Activated B cell treated with CpG ODN at 0.5 μM for 24 hours (primary cell): Measurements from ENCODE around the gene MAG. TPM values are rescaled to one million over a fixed set of nuclear protein-coding genes. Genes with fewer than 3 reads are reported as not detected.
"Not testable (repeated sequence)": the region's sequence is repeated elsewhere in the genome, so short reads cannot be mapped to it uniquely, and the experiment has no call there.

ENCODE experiments used
- ATAC-seq: fragments of 200-7000 bp; cut with Tn5 transposase; one replicate; pipeline ENCODE4 v1.10.0; 2021; ENCODE audit warnings: low read depth, mild to moderate bottlenecking, moderate library complexity
- CTCF ChIA-PET: fragments of 350-600 bp; sonication (Branson Sonifier 250); formaldehyde crosslinking; loops from one replicate; lab custom pipeline; 2021; ENCODE audit warnings: antibody characterized with exemption; lab: Charles Lee
- POLR2A ChIA-PET: fragments of 350-600 bp; sonication (Branson Sonifier 250); formaldehyde crosslinking; loops from one replicate; lab custom pipeline; 2021; ENCODE audit warnings: antibody characterized with exemption; lab: Charles Lee
- DNase-seq: peaks from one replicate; pipeline ENCODE4 v3.0.0; 2022
- H3K27ac Mint-ChIP-seq: one replicate; pipeline ENCODE4 v1.8.0; 2020; ENCODE audit warnings: mixed read lengths
- H3K27me3 Mint-ChIP-seq: one replicate; pipeline ENCODE4 v1.8.0; 2021; ENCODE audit warnings: mixed read lengths
- H3K36me3 Mint-ChIP-seq: one replicate; pipeline ENCODE4 v1.8.0; 2021; ENCODE audit warnings: low read depth, mixed read lengths
- H3K4me1 Mint-ChIP-seq: one replicate; pipeline ENCODE4 v1.8.0; 2021; ENCODE audit warnings: mixed read lengths
- H3K4me3 Mint-ChIP-seq: one replicate; pipeline ENCODE4 v1.8.0; 2020; ENCODE audit warnings: mild to moderate bottlenecking, mixed read lengths
- H3K9me3 Mint-ChIP-seq: one replicate; pipeline ENCODE4 v1.8.0; 2020; ENCODE audit warnings: mixed read lengths
- intact Hi-C: fragments of 100-400 bp; cut with micrococcal nuclease; formaldehyde crosslinking; loops from one replicate; pipeline ENCODE4 v1.15.1; 2024
- total RNA-seq: library from RNA; stranded (reverse); gene quantifications from 2 replicates; pipeline ENCODE4 v1.2.3, GENCODE V29; 2022
- TF ChIP-seq, protein P1 (sequence below): fragments of 200-600 bp; IDR thresholded peaks from one replicate; pipeline ENCODE4 v1.8.0; 2022; ENCODE audit warnings: antibody characterized with exemption, mild to moderate bottlenecking

The MAG gene
- total RNA-seq, 1 donor from 2014 or later = 0.31 TPM

GRCh38 chr19:35281303-35281702 lies 10.7 kb upstream of the MAG start:
- Mint-ChIP-seq H3K4me1 (peaks cover 47% of the 10 kb centered on the region), H3K9me3 (no peaks in the 10 kb centered on the region), H3K36me3 (peaks cover 38% of the 10 kb centered on the region), H3K27ac (peak overlapping the region; percentile 75), H3K27me3 (no peaks in the 10 kb centered on the region), H3K4me3 (no peak overlapping the region)
- ChIA-PET CTCF (interaction anchor here (1.3 kb wide), 1 partner anchor 65 kb away, joined by 3 read pairs; no protein-coding TSS in a partner anchor), POLR2A (interaction anchor here (0.5 to 4.7 kb wide), 13 partner anchors 8 to 195 kb away, joined by 3 to 26 read pairs (median 6); partner anchors contain the start of genes FFAR1 and USF2)
- intact Hi-C loops = loop anchor here (2.0 kb wide), 2 partner anchors 13 to 47 kb away; partner anchors contain the start of gene CD22
- no peak for DNase-seq
- ATAC-seq = peak; percentile 32
- TF ChIP-seq, protein P1, sequence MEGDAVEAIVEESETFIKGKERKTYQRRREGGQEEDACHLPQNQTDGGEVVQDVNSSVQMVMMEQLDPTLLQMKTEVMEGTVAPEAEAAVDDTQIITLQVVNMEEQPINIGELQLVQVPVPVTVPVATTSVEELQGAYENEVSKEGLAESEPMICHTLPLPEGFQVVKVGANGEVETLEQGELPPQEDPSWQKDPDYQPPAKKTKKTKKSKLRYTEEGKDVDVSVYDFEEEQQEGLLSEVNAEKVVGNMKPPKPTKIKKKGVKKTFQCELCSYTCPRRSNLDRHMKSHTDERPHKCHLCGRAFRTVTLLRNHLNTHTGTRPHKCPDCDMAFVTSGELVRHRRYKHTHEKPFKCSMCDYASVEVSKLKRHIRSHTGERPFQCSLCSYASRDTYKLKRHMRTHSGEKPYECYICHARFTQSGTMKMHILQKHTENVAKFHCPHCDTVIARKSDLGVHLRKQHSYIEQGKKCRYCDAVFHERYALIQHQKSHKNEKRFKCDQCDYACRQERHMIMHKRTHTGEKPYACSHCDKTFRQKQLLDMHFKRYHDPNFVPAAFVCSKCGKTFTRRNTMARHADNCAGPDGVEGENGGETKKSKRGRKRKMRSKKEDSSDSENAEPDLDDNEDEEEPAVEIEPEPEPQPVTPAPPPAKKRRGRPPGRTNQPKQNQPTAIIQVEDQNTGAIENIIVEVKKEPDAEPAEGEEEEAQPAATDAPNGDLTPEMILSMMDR = no peak

- TF ChIP-seq, protein P1 = no peak
- intact Hi-C loops = no loop called here
- DNase-seq = no peak
- Mint-ChIP-seq H3K4me1 (peaks cover 47% of the 10 kb centered on the region), H3K4me3 (no peak overlapping the region), H3K9me3 (no peaks in the 10 kb centered on the region), H3K27me3 (no peaks in the 10 kb centered on the region), H3K27ac (no peak overlapping the region), H3K36me3 (peaks cover 8% of the 10 kb centered on the region)
- no peak for ATAC-seq
- POLR2A ChIA-PET = interaction anchor here (1.2 to 1.7 kb wide), 3 partner anchors 20 to 63 kb away, joined by 3 to 6 read pairs (median 4); partner anchors contain the start of gene FFAR1
- CTCF ChIA-PET = no interaction called here
Observed at GRCh38 chr19:35284153-35285094, 7.5 kb upstream of the MAG start.

- CTCF ChIA-PET = no interaction called here
- no peak overlapping the region for H3K4me3 Mint-ChIP-seq
Observed at GRCh38 chr19:35285095-35285449, 6.9 kb upstream of the MAG start.

DNA sequence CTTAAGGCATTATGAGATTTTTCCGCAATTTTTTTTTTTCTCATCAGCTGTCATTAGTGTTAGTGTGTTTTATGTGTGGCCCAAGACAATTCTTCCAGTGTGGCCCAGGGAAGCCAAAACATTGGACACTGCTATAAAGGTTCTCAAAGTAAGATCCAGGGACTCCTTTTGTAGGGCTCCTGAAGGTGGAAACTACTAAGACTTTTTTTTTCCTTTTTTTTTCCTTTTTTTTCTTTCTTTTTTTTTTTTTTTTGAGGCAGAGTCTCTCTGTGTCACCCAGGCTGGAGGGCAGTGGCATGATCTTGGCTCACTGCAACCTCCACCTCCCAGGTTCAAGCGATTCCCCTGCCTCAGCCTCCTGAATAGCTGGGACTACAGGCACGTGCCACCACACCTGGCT lies 6.5 kb upstream of the MAG start:
- intact Hi-C loops, H3K27ac Mint-ChIP-seq, CTCF ChIA-PET, H3K27me3 Mint-ChIP-seq, ATAC-seq, H3K4me3 Mint-ChIP-seq, DNase-seq, H3K9me3 Mint-ChIP-seq, H3K36me3 Mint-ChIP-seq: not testable (repeated sequence)
- POLR2A ChIA-PET = interaction anchor here (0.7 to 1.2 kb wide), 5 partner anchors 10 to 1897 kb away, joined by 3 to 7 read pairs (median 3); no protein-coding TSS in a partner anchor
- peaks cover 39% of the 10 kb centered on the region for H3K4me1 Mint-ChIP-seq

More at GRCh38 chr19:35285095-35285449, 6.9 kb upstream of the MAG start:
- Mint-ChIP-seq H3K27ac (no peak overlapping the region), H3K9me3 (no peaks in the 10 kb centered on the region), H3K27me3 (no peaks in the 10 kb centered on the region), H3K4me1 (peaks cover 43% of the 10 kb centered on the region), H3K36me3 (peaks cover 4% of the 10 kb centered on the region)
- no peak for DNase-seq
- no peak for ATAC-seq
- TF ChIP-seq, protein P1 = no peak
- intact Hi-C loops = no loop called here
- POLR2A ChIA-PET = interaction anchor here (0.7 to 1.7 kb wide), 4 partner anchors 21 to 62 kb away, joined by 3 to 6 read pairs (median 4); partner anchors contain the start of gene FFAR1

GRCh38 chr19:35286101-35286500 lies 5.9 kb upstream of the MAG start:
- Mint-ChIP-seq H3K4me1 (peaks cover 33% of the 10 kb centered on the region), H3K27ac (peak overlapping the region; percentile 4)
- DNase-seq, H3K4me3 Mint-ChIP-seq, CTCF ChIA-PET, H3K36me3 Mint-ChIP-seq, ATAC-seq, H3K27me3 Mint-ChIP-seq, H3K9me3 Mint-ChIP-seq, intact Hi-C loops: not testable (repeated sequence)
- POLR2A ChIA-PET = interaction anchor here (0.7 to 0.8 kb wide), 4 partner anchors 10 to 1897 kb away, joined by 3 to 7 read pairs (median 6); no protein-coding TSS in a partner anchor
